Fibroblast of pulmonary artery (primary cell): ENCODE measurements around the gene SMCO3.
"Not testable (repeated sequence)": the region's sequence is repeated elsewhere in the genome, so short reads cannot be mapped to it uniquely, and the experiment has no call there.

Experiments used
- DNase-seq: peaks from one replicate; pipeline ENCODE4 v3.0.0-alpha.2; 2010; ENCODE audit warnings: low read depth
- H3K4me3 ChIP-seq: replicated peaks from 2 replicates; pipeline ENCODE4 v1.5.1; 2011; ENCODE audit warnings: low read depth, mild to moderate bottlenecking, control low read depth, low read length, moderate library complexity
- TF ChIP-seq, protein P1 (sequence below): IDR thresholded peaks from 2 replicates; pipeline ENCODE4 v1.5.1; 2011; ENCODE audit warnings: mild to moderate bottlenecking, control low read depth, low read length, inconsistent platforms; ENCODE audit errors: missing control alignments

SMCO3 gene

DNA sequence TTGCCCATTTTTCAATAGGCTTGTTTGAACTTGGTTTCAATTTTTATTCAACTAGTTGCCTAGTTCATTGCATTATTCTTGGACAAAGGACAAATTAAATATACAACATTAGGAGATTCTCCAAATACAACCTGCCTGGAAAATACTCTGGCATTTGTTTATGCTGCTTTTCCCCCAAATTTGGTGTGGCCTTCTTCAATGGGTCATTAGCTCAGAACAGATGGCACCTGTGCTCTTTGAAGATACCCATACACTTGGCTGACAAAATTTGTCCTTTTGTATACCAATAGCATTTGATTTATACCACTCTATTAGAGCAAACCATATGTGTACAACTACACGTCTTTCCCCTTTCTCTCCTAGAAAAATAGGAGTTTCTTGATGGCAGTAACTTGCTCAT, 46.4 kb downstream of the SMCO3 start:
- H3K4me3 ChIP-seq = no peak overlapping the region
- TF ChIP-seq, protein P1, sequence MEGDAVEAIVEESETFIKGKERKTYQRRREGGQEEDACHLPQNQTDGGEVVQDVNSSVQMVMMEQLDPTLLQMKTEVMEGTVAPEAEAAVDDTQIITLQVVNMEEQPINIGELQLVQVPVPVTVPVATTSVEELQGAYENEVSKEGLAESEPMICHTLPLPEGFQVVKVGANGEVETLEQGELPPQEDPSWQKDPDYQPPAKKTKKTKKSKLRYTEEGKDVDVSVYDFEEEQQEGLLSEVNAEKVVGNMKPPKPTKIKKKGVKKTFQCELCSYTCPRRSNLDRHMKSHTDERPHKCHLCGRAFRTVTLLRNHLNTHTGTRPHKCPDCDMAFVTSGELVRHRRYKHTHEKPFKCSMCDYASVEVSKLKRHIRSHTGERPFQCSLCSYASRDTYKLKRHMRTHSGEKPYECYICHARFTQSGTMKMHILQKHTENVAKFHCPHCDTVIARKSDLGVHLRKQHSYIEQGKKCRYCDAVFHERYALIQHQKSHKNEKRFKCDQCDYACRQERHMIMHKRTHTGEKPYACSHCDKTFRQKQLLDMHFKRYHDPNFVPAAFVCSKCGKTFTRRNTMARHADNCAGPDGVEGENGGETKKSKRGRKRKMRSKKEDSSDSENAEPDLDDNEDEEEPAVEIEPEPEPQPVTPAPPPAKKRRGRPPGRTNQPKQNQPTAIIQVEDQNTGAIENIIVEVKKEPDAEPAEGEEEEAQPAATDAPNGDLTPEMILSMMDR = no peak
- no peak for DNase-seq

DNA sequence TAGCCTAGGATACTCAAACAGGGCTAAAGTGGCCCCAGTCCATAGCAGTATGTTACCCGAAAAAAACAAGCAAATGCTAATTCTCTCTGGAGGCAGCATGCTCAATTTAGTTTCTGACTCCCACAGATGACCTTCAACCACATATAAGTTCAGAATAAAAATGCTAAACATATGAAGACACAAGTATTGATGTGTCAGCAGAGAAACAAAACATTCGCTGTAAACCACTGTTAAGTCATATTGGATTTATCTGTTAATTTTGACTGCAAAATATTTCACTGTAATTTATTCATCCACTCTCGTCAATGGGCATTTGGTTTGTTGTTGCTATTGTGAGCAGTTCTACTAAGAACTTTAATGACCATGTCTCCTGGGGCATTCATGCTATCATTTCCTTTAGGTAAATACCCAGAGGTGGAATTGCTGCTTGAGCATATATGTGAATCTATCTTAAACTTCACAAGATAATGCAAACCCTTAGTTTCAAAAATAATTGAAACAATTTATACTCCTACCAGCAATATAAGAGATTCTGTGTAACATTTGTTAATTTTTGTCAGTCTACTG, 47.2 kb downstream of the SMCO3 start:
- no peak for DNase-seq
- H3K4me3 ChIP-seq = no peak overlapping the region
- TF ChIP-seq, protein P1 = no peak

DNA sequence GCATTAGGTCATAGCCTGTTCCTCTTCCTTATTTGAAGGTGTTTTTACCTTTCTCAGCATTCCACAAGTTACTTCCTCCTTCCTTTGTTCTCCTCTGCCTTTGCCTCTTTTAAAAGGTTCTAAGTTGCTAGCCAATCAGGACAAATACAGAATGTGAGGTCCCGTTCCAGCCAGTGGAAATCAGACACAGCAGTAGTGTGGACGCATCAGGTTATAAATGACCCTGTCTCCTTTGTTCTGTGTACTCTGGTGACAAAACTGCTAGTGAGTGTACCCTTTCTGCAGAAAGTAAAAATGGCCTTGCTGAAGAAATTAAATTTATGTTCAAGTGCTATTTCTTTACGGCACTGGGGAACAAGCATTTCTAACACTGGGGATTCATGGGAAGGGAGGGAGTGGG, 48.0 kb downstream of the SMCO3 start:
- not testable (repeated sequence) for H3K4me3 ChIP-seq, DNase-seq

DNA sequence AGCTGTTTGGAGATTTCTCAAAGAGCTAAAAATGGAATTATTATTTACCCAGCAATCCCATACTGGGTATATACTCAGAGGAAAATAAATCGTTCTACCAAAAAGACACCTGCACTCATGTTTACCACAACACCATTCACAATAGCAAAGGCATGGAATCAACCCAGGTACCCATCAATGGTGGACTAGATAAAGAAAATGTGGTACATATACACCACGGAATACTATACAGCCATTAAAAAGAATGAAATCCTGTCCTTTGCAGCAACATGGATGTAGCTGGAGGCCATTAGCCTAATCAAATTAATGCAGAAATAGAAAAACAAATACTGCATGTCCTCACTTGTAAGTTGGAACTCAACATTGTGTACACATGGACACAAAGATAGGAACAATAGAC, 48.6 kb downstream of the SMCO3 start:
- TF ChIP-seq, protein P1 = no peak
- no peak overlapping the region for H3K4me3 ChIP-seq
- no peak for DNase-seq

DNA sequence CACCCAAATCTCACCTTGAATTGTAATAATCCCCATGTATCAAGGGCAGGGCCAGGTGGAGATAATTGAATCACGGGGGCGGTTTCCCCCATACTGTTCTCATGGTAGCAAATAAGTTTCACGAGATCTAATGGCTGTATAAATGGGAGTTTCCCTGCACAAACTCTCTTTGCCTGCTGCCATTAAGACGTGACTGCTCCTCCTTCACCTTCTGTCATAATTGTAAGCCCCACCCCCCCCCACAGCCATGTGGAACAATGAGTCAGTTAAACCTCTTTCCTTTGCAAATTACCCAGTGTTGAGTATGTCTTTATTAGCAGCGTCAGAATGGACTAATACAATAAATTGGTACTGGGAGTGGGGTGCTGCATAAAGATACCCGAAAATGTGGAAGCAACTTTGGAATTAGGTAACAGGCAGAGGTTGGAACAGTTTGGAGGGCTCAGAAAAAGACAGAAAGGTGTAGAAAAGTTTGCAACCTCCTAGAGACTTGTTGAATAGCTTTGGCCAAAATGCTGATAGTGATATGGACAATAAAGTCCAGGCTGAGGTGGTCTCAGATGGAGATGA, 54.2 kb downstream of the SMCO3 start:
- DNase-seq, H3K4me3 ChIP-seq: not testable (repeated sequence)

DNA sequence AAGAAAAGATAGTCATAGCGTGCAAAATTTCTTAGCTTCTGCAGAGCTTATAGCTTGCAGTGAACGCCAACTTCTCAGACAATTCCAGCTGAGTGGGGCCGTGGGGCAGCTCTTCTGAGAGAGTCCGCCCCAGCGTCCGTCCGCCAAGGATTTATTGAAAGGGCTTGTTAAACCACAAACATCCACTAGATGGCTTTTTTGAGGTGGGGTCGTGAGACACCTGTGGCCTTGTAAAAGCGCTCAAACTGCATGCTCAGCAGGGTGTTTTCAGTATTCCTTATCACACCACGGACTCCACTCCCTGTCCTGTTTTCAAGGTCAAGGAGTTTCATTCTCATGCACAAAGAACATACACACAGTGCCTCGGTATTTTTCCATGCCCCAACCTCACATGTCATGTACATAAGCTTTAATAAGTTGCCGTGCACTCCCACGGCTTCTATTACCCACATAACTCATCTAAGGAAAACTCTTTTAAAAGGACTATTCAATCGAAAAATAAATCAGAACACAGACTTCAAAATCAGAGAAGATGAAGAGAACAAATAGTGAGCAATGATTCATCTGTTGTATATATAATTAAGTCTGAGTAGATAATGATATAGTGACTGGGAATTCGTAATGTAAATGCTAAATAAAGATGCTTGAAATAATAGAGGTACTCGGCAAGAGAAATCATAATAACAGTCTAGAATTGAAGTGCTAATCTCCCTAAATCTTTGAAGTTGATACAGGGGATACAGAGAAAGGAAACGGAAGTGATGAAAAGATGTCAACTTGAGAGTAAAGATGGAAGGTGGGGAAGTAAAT, 57.4 kb downstream of the SMCO3 start:
- no peak overlapping the region for H3K4me3 ChIP-seq
- peak; percentile 20 for DNase-seq
- TF ChIP-seq, protein P1 = peak; percentile 34
